ENCODE results near the gene FCER1G.

- TF ChIP-seq CTCF (tag by site-specific recombination; IDR thresholded peaks at IDR 0.05): no peak
- TF ChIP-seq ZNF248 (tag by site-specific recombination; IDR thresholded peaks at IDR 0.05): no peak
- TF ChIP-seq ZNF391 (tag by site-specific recombination; IDR thresholded peaks at IDR 0.05; ENCODE audit: borderline replicate concordance, low read depth): no peak
- no peak for TF ChIP-seq ZNF394 (tag by site-specific recombination; IDR thresholded peaks at IDR 0.05; ENCODE audit: borderline replicate concordance)
- TF ChIP-seq, protein P1, sequence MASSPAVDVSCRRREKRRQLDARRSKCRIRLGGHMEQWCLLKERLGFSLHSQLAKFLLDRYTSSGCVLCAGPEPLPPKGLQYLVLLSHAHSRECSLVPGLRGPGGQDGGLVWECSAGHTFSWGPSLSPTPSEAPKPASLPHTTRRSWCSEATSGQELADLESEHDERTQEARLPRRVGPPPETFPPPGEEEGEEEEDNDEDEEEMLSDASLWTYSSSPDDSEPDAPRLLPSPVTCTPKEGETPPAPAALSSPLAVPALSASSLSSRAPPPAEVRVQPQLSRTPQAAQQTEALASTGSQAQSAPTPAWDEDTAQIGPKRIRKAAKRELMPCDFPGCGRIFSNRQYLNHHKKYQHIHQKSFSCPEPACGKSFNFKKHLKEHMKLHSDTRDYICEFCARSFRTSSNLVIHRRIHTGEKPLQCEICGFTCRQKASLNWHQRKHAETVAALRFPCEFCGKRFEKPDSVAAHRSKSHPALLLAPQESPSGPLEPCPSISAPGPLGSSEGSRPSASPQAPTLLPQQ (tag by site-specific recombination; IDR thresholded peaks at IDR 0.05): no peak
- no peak for TF ChIP-seq REST (tag by site-specific recombination; IDR thresholded peaks at IDR 0.05)
- TF ChIP-seq ZBTB48 (tag by site-specific recombination; IDR thresholded peaks at IDR 0.05): no peak
- no peak for TF ChIP-seq ZSCAN23 (tag by site-specific recombination; IDR thresholded peaks at IDR 0.05)
Observed at GRCh38 chr1:161267321-161267720, 52.2 kb downstream of the FCER1G start.
